H1 (cell line): Measurements from ENCODE around the gene OR2A25. TPM values are rescaled to one million over a fixed set of nuclear protein-coding genes. Genes with fewer than 3 reads are reported as not detected.

Experiments
- BCL11A ChIP-seq, 2 experiments: IDR thresholded peaks; one replicate each; pipeline ENCODE4 v1.6.1; 2011; ENCODE audit warnings: low read depth in 2 of 2, low read length in 2 of 2, mild to moderate bottlenecking in 2 of 2
- BRCA1 ChIP-seq: IDR thresholded peaks from 2 replicates; pipeline ENCODE4 v1.6.1; 2012; ENCODE audit warnings: low read depth, low read length, improper control_type of control experiment
- FOSL1 ChIP-seq: IDR thresholded peaks from 2 replicates; pipeline ENCODE4 v1.6.1; 2011; ENCODE audit warnings: mild to moderate bottlenecking, low read depth, low read length, moderate library complexity; ENCODE audit not compliant: insufficient read depth
- KDM4A ChIP-seq: IDR thresholded peaks from one replicate; pipeline ENCODE4 v1.7.1; 2012; ENCODE audit warnings: low read depth, mild to moderate bottlenecking, moderate library complexity, low read length, inconsistent platforms; ENCODE audit not compliant: severe bottlenecking
- KDM5A ChIP-seq: fragments of 200-600 bp; IDR thresholded peaks from 2 replicates; pipeline ENCODE4 v1.7.1; 2012; ENCODE audit warnings: mild to moderate bottlenecking, low read length, inconsistent platforms, mixed read lengths
- POLR2A ChIP-seq, 2 experiments: IDR thresholded peaks; 1 replicate in 1 of 2; 2 replicates in 1 of 2; pipeline ENCODE4 v1.6.1; 2011; ENCODE audit warnings: low read depth in 2 of 2, low read length in 2 of 2, mild to moderate bottlenecking in 2 of 2; ENCODE audit errors: control extremely low read depth in 1 of 2
- POLR2AphosphoS5 ChIP-seq: IDR thresholded peaks from 2 replicates; pipeline ENCODE4 v1.6.1; 2011; ENCODE audit warnings: low read depth, low read length
- SIX5 ChIP-seq: IDR thresholded peaks from 2 replicates; pipeline ENCODE4 v1.6.1; 2011; ENCODE audit warnings: mild to moderate bottlenecking, low read depth, low read length
- SP1 ChIP-seq: IDR thresholded peaks from 2 replicates; pipeline ENCODE4 v1.6.1; 2011; ENCODE audit warnings: low read depth, low read length
- SP2 ChIP-seq: IDR thresholded peaks from 2 replicates; pipeline ENCODE4 v1.6.1; 2012; ENCODE audit warnings: mild to moderate bottlenecking, low read length, inconsistent platforms
- polyA plus RNA-seq, 7 experiments: library from polyadenylated mRNA; depleted of rRNA in 3 of 7; stranded (reverse) in 5 of 7; unstranded in 2 of 7; fragments of >200 nt in 5 of 7; fragments of 200-250 nt in 2 of 7; gene quantifications; 1 replicate in 5 of 7; 2 replicates in 1 of 7; 4 replicates in 1 of 7; pipeline versions ENCODE4 v1.2.1 to v1.2.3, GENCODE V29; 2011 to 2013; ENCODE audit warnings: missing spikeins in 2 of 7, mixed read lengths in 2 of 7
- total RNA-seq: library from RNA; stranded (reverse); fragmentation: NEBNext Ultra II Directional; extraction: Animal tissue kit (Norgen Biotek cat#: 25700); gene quantifications from 2 replicates; pipeline ENCODE4 v1.2.1, GENCODE V29; 2021
- TF ChIP-seq, protein P1 (sequence below): fragments of 300-600 bp; sonication (generic); IDR thresholded peaks from 2 replicates; pipeline ENCODE4 v1.7.1; 2012; ENCODE audit warnings: low read length, moderate library complexity, mild to moderate bottlenecking, inconsistent platforms; ENCODE audit not compliant: insufficient replicate concordance

OR2A25 gene
- total and polyA plus RNA-seq, 2 of the 8 experiments (the other 6 are each of a cell fraction or from before 2014, with no cell fraction given): not detected

DNA sequence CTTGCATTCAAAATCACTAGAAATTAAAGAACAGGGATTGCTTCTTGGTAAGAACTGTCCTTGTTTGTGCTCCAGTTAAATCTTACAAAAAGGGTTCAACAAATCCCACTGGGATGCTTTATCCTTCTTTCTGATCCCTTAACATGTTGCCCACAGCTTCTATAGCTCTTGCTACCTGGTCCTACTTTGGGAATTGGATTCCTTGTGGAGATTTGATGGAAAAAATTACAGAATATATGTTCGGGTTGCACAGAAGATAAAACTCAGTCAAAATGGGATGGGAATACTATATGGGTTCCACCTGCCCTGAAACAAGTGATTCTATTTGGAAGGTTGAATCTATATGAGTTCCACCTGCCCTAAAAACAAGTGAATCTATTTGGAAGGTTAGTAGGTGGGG, at the start of gene OR2A25 (continued):
- TF ChIP-seq, protein P1, sequence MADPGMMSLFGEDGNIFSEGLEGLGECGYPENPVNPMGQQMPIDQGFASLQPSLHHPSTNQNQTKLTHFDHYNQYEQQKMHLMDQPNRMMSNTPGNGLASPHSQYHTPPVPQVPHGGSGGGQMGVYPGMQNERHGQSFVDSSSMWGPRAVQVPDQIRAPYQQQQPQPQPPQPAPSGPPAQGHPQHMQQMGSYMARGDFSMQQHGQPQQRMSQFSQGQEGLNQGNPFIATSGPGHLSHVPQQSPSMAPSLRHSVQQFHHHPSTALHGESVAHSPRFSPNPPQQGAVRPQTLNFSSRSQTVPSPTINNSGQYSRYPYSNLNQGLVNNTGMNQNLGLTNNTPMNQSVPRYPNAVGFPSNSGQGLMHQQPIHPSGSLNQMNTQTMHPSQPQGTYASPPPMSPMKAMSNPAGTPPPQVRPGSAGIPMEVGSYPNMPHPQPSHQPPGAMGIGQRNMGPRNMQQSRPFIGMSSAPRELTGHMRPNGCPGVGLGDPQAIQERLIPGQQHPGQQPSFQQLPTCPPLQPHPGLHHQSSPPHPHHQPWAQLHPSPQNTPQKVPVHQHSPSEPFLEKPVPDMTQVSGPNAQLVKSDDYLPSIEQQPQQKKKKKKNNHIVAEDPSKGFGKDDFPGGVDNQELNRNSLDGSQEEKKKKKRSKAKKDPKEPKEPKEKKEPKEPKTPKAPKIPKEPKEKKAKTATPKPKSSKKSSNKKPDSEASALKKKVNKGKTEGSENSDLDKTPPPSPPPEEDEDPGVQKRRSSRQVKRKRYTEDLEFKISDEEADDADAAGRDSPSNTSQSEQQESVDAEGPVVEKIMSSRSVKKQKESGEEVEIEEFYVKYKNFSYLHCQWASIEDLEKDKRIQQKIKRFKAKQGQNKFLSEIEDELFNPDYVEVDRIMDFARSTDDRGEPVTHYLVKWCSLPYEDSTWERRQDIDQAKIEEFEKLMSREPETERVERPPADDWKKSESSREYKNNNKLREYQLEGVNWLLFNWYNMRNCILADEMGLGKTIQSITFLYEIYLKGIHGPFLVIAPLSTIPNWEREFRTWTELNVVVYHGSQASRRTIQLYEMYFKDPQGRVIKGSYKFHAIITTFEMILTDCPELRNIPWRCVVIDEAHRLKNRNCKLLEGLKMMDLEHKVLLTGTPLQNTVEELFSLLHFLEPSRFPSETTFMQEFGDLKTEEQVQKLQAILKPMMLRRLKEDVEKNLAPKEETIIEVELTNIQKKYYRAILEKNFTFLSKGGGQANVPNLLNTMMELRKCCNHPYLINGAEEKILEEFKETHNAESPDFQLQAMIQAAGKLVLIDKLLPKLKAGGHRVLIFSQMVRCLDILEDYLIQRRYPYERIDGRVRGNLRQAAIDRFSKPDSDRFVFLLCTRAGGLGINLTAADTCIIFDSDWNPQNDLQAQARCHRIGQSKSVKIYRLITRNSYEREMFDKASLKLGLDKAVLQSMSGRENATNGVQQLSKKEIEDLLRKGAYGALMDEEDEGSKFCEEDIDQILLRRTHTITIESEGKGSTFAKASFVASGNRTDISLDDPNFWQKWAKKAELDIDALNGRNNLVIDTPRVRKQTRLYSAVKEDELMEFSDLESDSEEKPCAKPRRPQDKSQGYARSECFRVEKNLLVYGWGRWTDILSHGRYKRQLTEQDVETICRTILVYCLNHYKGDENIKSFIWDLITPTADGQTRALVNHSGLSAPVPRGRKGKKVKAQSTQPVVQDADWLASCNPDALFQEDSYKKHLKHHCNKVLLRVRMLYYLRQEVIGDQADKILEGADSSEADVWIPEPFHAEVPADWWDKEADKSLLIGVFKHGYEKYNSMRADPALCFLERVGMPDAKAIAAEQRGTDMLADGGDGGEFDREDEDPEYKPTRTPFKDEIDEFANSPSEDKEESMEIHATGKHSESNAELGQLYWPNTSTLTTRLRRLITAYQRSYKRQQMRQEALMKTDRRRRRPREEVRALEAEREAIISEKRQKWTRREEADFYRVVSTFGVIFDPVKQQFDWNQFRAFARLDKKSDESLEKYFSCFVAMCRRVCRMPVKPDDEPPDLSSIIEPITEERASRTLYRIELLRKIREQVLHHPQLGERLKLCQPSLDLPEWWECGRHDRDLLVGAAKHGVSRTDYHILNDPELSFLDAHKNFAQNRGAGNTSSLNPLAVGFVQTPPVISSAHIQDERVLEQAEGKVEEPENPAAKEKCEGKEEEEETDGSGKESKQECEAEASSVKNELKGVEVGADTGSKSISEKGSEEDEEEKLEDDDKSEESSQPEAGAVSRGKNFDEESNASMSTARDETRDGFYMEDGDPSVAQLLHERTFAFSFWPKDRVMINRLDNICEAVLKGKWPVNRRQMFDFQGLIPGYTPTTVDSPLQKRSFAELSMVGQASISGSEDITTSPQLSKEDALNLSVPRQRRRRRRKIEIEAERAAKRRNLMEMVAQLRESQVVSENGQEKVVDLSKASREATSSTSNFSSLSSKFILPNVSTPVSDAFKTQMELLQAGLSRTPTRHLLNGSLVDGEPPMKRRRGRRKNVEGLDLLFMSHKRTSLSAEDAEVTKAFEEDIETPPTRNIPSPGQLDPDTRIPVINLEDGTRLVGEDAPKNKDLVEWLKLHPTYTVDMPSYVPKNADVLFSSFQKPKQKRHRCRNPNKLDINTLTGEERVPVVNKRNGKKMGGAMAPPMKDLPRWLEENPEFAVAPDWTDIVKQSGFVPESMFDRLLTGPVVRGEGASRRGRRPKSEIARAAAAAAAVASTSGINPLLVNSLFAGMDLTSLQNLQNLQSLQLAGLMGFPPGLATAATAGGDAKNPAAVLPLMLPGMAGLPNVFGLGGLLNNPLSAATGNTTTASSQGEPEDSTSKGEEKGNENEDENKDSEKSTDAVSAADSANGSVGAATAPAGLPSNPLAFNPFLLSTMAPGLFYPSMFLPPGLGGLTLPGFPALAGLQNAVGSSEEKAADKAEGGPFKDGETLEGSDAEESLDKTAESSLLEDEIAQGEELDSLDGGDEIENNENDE: no peak
- no peak for TF ChIP-seq KDM5A
- TF ChIP-seq POLR2A (IDR thresholded peaks at IDR 0.05; ENCODE audit: control extremely low read depth in 1 of 2, low read depth in 2 of 2, low read length in 2 of 2): no peak
- no peak for TF ChIP-seq BRCA1
- no peak for TF ChIP-seq SP1
- no peak for TF ChIP-seq FOSL1
- no peak for TF ChIP-seq KDM4A
- TF ChIP-seq BCL11A (IDR thresholded peaks at IDR 0.05; ENCODE audit: low read depth in 2 of 2, low read length in 2 of 2): no peak
- TF ChIP-seq POLR2AphosphoS5: no peak
- no peak for TF ChIP-seq SIX5
- TF ChIP-seq SP2: no peak
- TF ChIP-seq, all 59 proteins: peak for 0
